Liver (tissue), 9 donors: ENCODE measurements around the gene GRAMD1A. TPM values are rescaled to one million over a fixed set of nuclear protein-coding genes. Genes with fewer than 3 reads are reported as not detected.
"Not testable (repeated sequence)": the region's sequence is repeated elsewhere in the genome, so short reads cannot be mapped to it uniquely, and the experiment has no call there.

ENCODE experiments used
- DNase-seq: peaks from one replicate; pipeline ENCODE4 v3.0.0-alpha.2; 2017; ENCODE audit warnings: low spot score
- H3K27ac ChIP-seq, 2 donors: one replicate each; pipeline ENCODE4 v1.7.0; 2013; ENCODE audit warnings: inconsistent platforms in 2 of 2, low read length in 2 of 2, control low read depth in 1 of 2, low read depth in 1 of 2, mild to moderate bottlenecking in 1 of 2
- H3K27me3 ChIP-seq, 4 donors: one replicate each; pipeline versions ENCODE4 v1.6.1 to v1.7.0; 2013; ENCODE audit warnings: low read length in 3 of 4, inconsistent platforms in 1 of 4, mild to moderate bottlenecking in 1 of 4, moderate library complexity in 1 of 4; ENCODE audit not compliant: control insufficient read depth in 4 of 4, insufficient read depth in 4 of 4
- H3K36me3 ChIP-seq, 4 donors: one replicate each; pipeline versions ENCODE4 v1.6.1 to v1.7.0; 2013; ENCODE audit warnings: low read length in 3 of 4, mild to moderate bottlenecking in 3 of 4, low read depth in 1 of 4, moderate library complexity in 1 of 4; ENCODE audit not compliant: control insufficient read depth in 4 of 4, insufficient read depth in 3 of 4
- H3K4me1 ChIP-seq, 4 donors: one replicate each; pipeline versions ENCODE4 v1.6.1 to v1.7.0; 2013; ENCODE audit warnings: low read length in 3 of 4, mild to moderate bottlenecking in 3 of 4, moderate library complexity in 1 of 4; ENCODE audit not compliant: control insufficient read depth in 4 of 4, insufficient read depth in 4 of 4
- H3K4me3 ChIP-seq, 3 donors: one replicate each; pipeline versions ENCODE4 v1.6.1 to v1.7.0; 2013; ENCODE audit warnings: low read length in 3 of 3, control low read depth in 1 of 3, low read depth in 1 of 3, mild to moderate bottlenecking in 1 of 3
- H3K9ac ChIP-seq, 2 donors: one replicate each; pipeline ENCODE4 v1.7.0; 2013; ENCODE audit warnings: low read length in 2 of 2, mild to moderate bottlenecking in 2 of 2, moderate library complexity in 2 of 2, control low read depth in 1 of 2, low read depth in 1 of 2
- H3K9me3 ChIP-seq, 4 donors: one replicate each; pipeline versions ENCODE4 v1.6.1 to v1.7.0; 2013; ENCODE audit warnings: low read length in 3 of 4; ENCODE audit not compliant: control insufficient read depth in 4 of 4
- EGR1 ChIP-seq, 2 donors: IDR thresholded peaks; 2 replicates each; pipeline ENCODE4 v1.6.1; 2016 to 2018; ENCODE audit warnings: antibody characterized with exemption in 2 of 2, low read depth in 2 of 2
- FOXA2 ChIP-seq: IDR thresholded peaks from 2 replicates; pipeline ENCODE4 v1.6.1; 2016; ENCODE audit warnings: antibody characterized with exemption
- HNF4G ChIP-seq: IDR thresholded peaks from 2 replicates; pipeline ENCODE4 v1.6.1; 2016; ENCODE audit warnings: antibody characterized with exemption
- NR2F2 ChIP-seq: IDR thresholded peaks from 2 replicates; pipeline ENCODE4 v1.6.1; 2016; ENCODE audit warnings: antibody characterized with exemption
- SP1 ChIP-seq: IDR thresholded peaks from 2 replicates; pipeline ENCODE4 v1.6.1; 2018; ENCODE audit warnings: antibody characterized with exemption, mild to moderate bottlenecking
- WGBS: extraction: QIAGEN DNeasy Blood & Tissue Kit; methylation state at CpG from one replicate; pipeline ENCODE4 v1.1.7; 2013; 5-methylcytosine and 5-hydroxymethylcytosine counted together
- polyA plus RNA-seq, 2 donors: library from polyadenylated mRNA; stranded (reverse) in 1 of 2; unstranded in 1 of 2; fragments of 200-250 nt in 1 of 2; fragments of >200 nt in 1 of 2; fragmentation: Nextera tagmentation in 1 of 2; extraction: Ambion mirVana in 1 of 2; gene quantifications; one replicate each; pipeline versions ENCODE4 v1.2.1 to v1.2.3, GENCODE V29; 2013 to 2015
- total RNA-seq, 2 donors: library from RNA; depleted of rRNA; stranded (reverse); fragments of >200 nt; gene quantifications; one replicate each; pipeline ENCODE4 v1.2.3, GENCODE V29; 2014
- TF ChIP-seq, protein P1 (sequence below): IDR thresholded peaks from 2 replicates; pipeline ENCODE4 v1.6.1; 2016; ENCODE audit warnings: antibody characterized with exemption
- TF ChIP-seq, protein P2 (sequence below): IDR thresholded peaks from 2 replicates; pipeline ENCODE4 v1.6.1; 2016; ENCODE audit warnings: antibody characterized with exemption
- TF ChIP-seq, protein P3 (sequence below): IDR thresholded peaks from 2 replicates; pipeline ENCODE4 v1.6.1; 2016; ENCODE audit warnings: antibody characterized with exemption, mild to moderate bottlenecking
- donor health status: healthy.
- donor health status: healthy.
- donor health status: healthy.
- donor health status: healthy.
- donor health status: healthy.

GRAMD1A gene
- total and polyA plus RNA-seq, 4 donors: 8.6 to 14.1 (median 11.2) TPM

DNA sequence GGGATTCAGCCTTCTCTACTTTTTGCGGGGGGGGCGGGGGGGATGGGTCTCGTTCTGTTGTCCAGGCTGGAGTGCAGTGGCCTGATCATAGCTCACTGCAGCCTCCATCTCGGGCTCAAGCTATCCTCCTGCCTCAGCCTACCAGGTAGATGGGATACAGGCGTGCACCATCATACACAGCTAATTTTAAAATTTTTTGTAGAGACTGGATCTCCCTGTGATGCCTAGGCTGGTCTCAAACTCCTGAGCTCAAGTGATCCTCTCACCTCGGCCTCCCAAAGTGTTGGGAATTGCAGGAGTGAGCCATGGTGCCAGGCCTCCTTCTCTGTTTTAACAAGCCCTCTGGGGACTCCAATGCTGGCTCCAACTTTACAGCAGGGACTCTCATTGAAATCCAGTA is 35.5 kb upstream of the GRAMD1A start:
- no peak overlapping the region for H3K4me3 ChIP-seq
- no peak for TF ChIP-seq SP1
- no peak for TF ChIP-seq NR2F2
- no peak for TF ChIP-seq EGR1 (IDR thresholded peaks at IDR 0.05; ENCODE audit: low read depth in 2 of 2)
- no peak for TF ChIP-seq HNF4G
- TF ChIP-seq, protein P1, sequence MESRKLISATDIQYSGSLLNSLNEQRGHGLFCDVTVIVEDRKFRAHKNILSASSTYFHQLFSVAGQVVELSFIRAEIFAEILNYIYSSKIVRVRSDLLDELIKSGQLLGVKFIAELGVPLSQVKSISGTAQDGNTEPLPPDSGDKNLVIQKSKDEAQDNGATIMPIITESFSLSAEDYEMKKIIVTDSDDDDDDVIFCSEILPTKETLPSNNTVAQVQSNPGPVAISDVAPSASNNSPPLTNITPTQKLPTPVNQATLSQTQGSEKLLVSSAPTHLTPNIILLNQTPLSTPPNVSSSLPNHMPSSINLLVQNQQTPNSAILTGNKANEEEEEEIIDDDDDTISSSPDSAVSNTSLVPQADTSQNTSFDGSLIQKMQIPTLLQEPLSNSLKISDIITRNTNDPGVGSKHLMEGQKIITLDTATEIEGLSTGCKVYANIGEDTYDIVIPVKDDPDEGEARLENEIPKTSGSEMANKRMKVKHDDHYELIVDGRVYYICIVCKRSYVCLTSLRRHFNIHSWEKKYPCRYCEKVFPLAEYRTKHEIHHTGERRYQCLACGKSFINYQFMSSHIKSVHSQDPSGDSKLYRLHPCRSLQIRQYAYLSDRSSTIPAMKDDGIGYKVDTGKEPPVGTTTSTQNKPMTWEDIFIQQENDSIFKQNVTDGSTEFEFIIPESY: no peak
- TF ChIP-seq, protein P2, sequence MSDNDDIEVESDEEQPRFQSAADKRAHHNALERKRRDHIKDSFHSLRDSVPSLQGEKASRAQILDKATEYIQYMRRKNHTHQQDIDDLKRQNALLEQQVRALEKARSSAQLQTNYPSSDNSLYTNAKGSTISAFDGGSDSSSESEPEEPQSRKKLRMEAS: no peak
- no peak for TF ChIP-seq FOXA2
- peaks cover 7 to 19% (median 15%) of the 10 kb centered on the region in 4 donors for H3K9me3 ChIP-seq

DNA sequence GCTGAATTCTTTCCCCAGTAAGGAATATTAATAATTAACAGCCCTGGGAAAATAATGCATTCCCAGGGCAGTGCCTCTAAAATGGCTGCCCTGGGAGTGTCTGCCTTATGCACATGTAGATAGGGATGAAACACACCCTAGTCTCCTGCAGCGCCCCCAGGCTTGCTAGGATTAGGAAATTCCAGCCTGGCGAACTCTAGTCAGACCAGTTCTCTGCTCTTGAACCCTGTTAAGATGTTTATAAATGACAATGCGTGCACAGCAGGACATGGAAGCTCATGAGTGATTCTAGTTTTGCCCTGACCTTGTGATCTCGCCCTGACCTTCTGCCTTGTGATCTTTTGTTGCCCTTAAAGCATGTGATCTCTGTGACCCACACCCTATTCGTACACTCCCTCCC is 34.6 kb upstream of the GRAMD1A start:
- not testable (repeated sequence) for H3K9me3 ChIP-seq, H3K36me3 ChIP-seq, H3K4me3 ChIP-seq, DNase-seq, H3K9ac ChIP-seq, H3K27me3 ChIP-seq, H3K27ac ChIP-seq
- H3K4me1 ChIP-seq: peaks cover 11 to 17% (median 11%) of the 10 kb centered on the region in 4 donors
- WGBS: 83% methylated on average over 5 of the region's 5 CpGs

More for the DNA sequence above, 35.5 kb upstream of the GRAMD1A start:
- DNase-seq: no peak
- Histone ChIP-seq H3K27ac (no peak overlapping the region), H3K36me3 (peaks cover 0 to 17% (median 8%) of the 10 kb centered on the region in 4 donors), H3K9ac (no peak overlapping the region), H3K27me3 (no peaks in the 10 kb centered on the region), H3K4me1 (peaks cover 11 to 17% (median 11%) of the 10 kb centered on the region in 4 donors)
- 63% methylated on average over 6 of the region's 6 CpGs for WGBS

DNA sequence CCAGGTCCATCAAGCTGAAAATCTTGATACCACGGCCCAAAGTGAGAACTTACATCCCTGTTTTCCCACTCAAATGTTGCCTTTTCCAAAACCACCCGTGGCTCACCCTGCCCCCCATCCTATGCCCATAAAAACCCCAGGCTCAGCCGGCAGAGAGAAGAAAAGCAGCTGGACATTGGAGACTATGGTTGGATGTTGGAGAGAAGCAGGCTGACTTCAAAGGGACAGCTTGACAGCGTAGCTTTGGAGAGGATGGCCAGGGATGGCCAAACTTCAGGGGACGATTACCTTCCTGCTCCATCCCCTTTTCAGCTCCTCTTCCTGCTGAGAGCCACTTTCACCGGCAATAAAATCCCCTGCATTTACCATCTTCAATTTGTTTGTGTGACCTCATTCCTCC is 32.6 kb upstream of the GRAMD1A start:
- 73% methylated on average over 6 of the region's 6 CpGs for WGBS

More for the DNA sequence above, 32.6 kb upstream of the GRAMD1A start:
- no peak for DNase-seq
- Histone ChIP-seq H3K27me3 (no peaks in the 10 kb centered on the region), H3K9ac (no peak overlapping the region), H3K27ac (no peak overlapping the region), H3K9me3 (no peaks in the 10 kb centered on the region), H3K4me1 (peaks cover 8 to 13% (median 10%) of the 10 kb centered on the region in 4 donors), H3K36me3 (no peaks in the 10 kb centered on the region), H3K4me3 (no peak overlapping the region)
- TF ChIP-seq SP1: no peak
- TF ChIP-seq, protein P3, sequence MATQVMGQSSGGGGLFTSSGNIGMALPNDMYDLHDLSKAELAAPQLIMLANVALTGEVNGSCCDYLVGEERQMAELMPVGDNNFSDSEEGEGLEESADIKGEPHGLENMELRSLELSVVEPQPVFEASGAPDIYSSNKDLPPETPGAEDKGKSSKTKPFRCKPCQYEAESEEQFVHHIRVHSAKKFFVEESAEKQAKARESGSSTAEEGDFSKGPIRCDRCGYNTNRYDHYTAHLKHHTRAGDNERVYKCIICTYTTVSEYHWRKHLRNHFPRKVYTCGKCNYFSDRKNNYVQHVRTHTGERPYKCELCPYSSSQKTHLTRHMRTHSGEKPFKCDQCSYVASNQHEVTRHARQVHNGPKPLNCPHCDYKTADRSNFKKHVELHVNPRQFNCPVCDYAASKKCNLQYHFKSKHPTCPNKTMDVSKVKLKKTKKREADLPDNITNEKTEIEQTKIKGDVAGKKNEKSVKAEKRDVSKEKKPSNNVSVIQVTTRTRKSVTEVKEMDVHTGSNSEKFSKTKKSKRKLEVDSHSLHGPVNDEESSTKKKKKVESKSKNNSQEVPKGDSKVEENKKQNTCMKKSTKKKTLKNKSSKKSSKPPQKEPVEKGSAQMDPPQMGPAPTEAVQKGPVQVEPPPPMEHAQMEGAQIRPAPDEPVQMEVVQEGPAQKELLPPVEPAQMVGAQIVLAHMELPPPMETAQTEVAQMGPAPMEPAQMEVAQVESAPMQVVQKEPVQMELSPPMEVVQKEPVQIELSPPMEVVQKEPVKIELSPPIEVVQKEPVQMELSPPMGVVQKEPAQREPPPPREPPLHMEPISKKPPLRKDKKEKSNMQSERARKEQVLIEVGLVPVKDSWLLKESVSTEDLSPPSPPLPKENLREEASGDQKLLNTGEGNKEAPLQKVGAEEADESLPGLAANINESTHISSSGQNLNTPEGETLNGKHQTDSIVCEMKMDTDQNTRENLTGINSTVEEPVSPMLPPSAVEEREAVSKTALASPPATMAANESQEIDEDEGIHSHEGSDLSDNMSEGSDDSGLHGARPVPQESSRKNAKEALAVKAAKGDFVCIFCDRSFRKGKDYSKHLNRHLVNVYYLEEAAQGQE: no peak
